PC-3 (cell line): ENCODE results near the gene DDX39A. TPM values are rescaled to one million over a fixed set of nuclear protein-coding genes. Genes with fewer than 3 reads are reported as not detected.
A peak's percentile ranks its signal among the peaks of the same experiment; 100 is the strongest.

Experiments
- ATAC-seq: fragments of 200-7000 bp; cut with Tn5 transposase; 2 replicates; pipeline ENCODE4 v1.9.1; 2020; ENCODE audit warnings: mild to moderate bottlenecking, moderate library complexity
- BruUV-seq: library from RNA; stranded (reverse); fragments of 400-500 nt; replicated peaks from 2 replicates; lab custom pipeline; 2021; lab: Mats Ljungman, UMichigan
- CTCF ChIA-PET: fragments of 300-600 bp; sonication (Branson Sonifier 250); formaldehyde crosslinking; loops from one replicate; lab custom pipeline; 2022; ENCODE audit warnings: antibody characterized with exemption; lab: Charles Lee
- POLR2A ChIA-PET: fragments of 300-600 bp; sonication (Branson Sonifier 250); formaldehyde crosslinking; loops from one replicate; lab custom pipeline; 2022; ENCODE audit warnings: antibody characterized with exemption; ENCODE audit not compliant: unreplicated experiment; lab: Charles Lee
- DNase-seq: peaks from one replicate; pipeline ENCODE4 v3.0.0-alpha.2; 2015
- H2AFZ ChIP-seq: fragments of 300-600 bp; sonication (generic); 2 replicates; pipeline ENCODE4 v1.6.0; 2016; ENCODE audit warnings: antibody characterized with exemption, low read length
- H3F3A ChIP-seq: fragments of 300-600 bp; sonication (generic); one replicate; pipeline ENCODE4 v1.6.0; 2017; ENCODE audit warnings: antibody characterized with exemption, low read length, control low read depth, mild to moderate bottlenecking; ENCODE audit not compliant: unreplicated experiment
- H3K27ac ChIP-seq: fragments of 300-600 bp; sonication (generic); 2 replicates; pipeline ENCODE4 v1.5.1; 2016; ENCODE audit warnings: mild to moderate bottlenecking, low read length
- H3K27me3 ChIP-seq: fragments of 300-600 bp; sonication (generic); 2 replicates; pipeline ENCODE4 v1.6.1; 2016; ENCODE audit warnings: low read length, mixed read lengths
- H3K36me3 ChIP-seq: fragments of 300-600 bp; sonication (generic); 2 replicates; pipeline ENCODE4 v1.6.1; 2016; ENCODE audit warnings: low read depth, mixed run types, low read length, mixed read lengths
- H3K4me1 ChIP-seq: fragments of 300-600 bp; sonication (generic); 2 replicates; pipeline ENCODE4 v1.5.1; 2016; ENCODE audit warnings: low read length; ENCODE audit not compliant: insufficient read depth
- H3K4me2 ChIP-seq: fragments of 300-600 bp; sonication (generic); 2 replicates; pipeline ENCODE4 v1.6.0; 2016; ENCODE audit warnings: low read length
- H3K4me3 ChIP-seq: fragments of 300-600 bp; sonication (generic); 2 replicates; pipeline ENCODE4 v1.5.1; 2016; ENCODE audit warnings: mild to moderate bottlenecking, low read length, mixed read lengths
- H3K79me2 ChIP-seq: fragments of 300-600 bp; sonication (generic); 2 replicates; pipeline ENCODE4 v1.6.1; 2017; ENCODE audit warnings: low read length, mixed read lengths
- H3K9ac ChIP-seq: fragments of 300-600 bp; sonication (generic); 2 replicates; pipeline ENCODE4 v1.6.0; 2016; ENCODE audit warnings: mild to moderate bottlenecking, low read length
- H3K9me2 ChIP-seq: fragments of 300-600 bp; sonication (generic); replicated peaks from 2 replicates; pipeline ENCODE4 v1.6.1; 2016; ENCODE audit warnings: mixed run types, low read length, mixed read lengths
- H3K9me3 ChIP-seq: fragments of 300-600 bp; sonication (generic); 2 replicates; pipeline ENCODE4 v1.6.1; 2016; ENCODE audit warnings: low read length, mixed read lengths
- H4K20me1 ChIP-seq: fragments of 300-600 bp; sonication (generic); 2 replicates; pipeline ENCODE4 v1.6.1; 2016; ENCODE audit warnings: low read length, mixed read lengths
- EZH2 ChIP-seq: fragments of 300-600 bp; sonication (generic); IDR thresholded peaks from one replicate; pipeline ENCODE4 v1.6.1; 2017; ENCODE audit warnings: antibody characterized with exemption, mild to moderate bottlenecking, low read length; ENCODE audit not compliant: unreplicated experiment
- EZH2phosphoT487 ChIP-seq: fragments of 300-600 bp; sonication (generic); IDR thresholded peaks from 2 replicates; pipeline ENCODE4 v1.6.1; 2018; ENCODE audit warnings: mild to moderate bottlenecking, antibody characterized with exemption, low read length, borderline replicate concordance
- intact Hi-C: fragments of 100-400 bp; cut with micrococcal nuclease; formaldehyde crosslinking; loops from 2 replicates; pipeline ENCODE4 v1.9.0; 2023
- total RNA-seq: library from RNA; depleted of rRNA; stranded (reverse); fragments of >200 nt; gene quantifications from 2 replicates; pipeline ENCODE4 v1.2.3, GENCODE V29; 2014
- TF ChIP-seq, protein P1 (sequence below): fragments of 300-600 bp; sonication (generic); conservative IDR thresholded peaks from 2 replicates; pipeline ENCODE4 v1.5.1; 2017; ENCODE audit warnings: antibody characterized with exemption, low read depth, mild to moderate bottlenecking, low read length

DDX39A gene
- total RNA-seq, 1 experiment from 2014 or later = 311 TPM

DNA sequence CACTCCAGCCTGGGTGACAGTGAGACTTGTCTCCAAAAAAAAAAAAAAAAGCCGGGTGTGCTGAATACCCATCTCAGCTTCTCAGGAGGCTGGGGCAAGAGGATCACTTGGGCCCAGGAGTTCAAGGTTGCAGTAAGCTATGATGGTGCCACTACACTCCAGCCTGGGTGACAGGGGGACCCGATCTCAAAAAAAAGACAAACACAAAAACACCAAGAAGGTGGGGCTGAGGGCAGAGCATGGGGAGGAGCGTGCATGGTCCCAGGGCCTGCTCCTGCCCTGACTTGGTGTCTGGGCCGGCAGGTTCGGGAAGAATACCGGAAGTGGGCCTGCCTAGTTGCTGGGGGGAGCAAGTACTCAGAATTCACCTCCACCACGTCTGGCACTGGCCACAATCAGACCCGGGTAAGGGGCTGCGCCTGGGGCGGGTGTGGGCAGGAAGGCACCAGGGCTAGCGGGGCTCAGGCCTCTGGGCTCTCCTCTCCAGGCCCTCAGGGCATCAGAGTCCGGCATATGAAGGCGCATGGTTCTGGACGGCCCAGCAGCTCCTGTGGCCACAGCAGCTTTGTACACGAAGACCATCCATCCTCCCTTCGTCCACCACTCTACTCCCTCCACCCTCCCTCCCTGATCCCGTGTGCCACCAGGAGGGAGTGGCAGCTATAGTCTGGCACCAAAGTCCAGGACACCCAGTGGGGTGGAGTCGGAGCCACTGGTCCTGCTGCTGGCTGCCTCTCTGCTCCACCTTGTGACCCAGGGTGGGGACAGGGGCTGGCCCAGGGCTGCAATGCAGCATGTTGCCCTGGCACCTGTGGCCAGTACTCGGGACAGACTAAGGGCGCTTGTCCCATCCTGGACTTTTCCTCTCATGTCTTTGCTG, 11.3 kb downstream of the DDX39A start:
- no peak overlapping the region for H3K9ac ChIP-seq
- H3K9me2 ChIP-seq = no peaks in the 10 kb centered on the region
- H3K79me2 ChIP-seq = peaks cover 20% of the 10 kb centered on the region
- intact Hi-C loops = loop anchor here (2.0 kb wide), 1 partner anchor 271 kb away; the partner anchor contains the start of gene ASF1B
- no peaks in the 10 kb centered on the region for H3K4me1 ChIP-seq
- DNase-seq = no peak
- ChIA-PET CTCF (no interaction called here), POLR2A (no interaction called here)
- ATAC-seq = peak; percentile 6; the same call in 1 of the 2 replicates
- no peak overlapping the region for H3K4me3 ChIP-seq
- peaks cover 85% of the 10 kb centered on the region for H3K36me3 ChIP-seq
- TF ChIP-seq, protein P1, sequence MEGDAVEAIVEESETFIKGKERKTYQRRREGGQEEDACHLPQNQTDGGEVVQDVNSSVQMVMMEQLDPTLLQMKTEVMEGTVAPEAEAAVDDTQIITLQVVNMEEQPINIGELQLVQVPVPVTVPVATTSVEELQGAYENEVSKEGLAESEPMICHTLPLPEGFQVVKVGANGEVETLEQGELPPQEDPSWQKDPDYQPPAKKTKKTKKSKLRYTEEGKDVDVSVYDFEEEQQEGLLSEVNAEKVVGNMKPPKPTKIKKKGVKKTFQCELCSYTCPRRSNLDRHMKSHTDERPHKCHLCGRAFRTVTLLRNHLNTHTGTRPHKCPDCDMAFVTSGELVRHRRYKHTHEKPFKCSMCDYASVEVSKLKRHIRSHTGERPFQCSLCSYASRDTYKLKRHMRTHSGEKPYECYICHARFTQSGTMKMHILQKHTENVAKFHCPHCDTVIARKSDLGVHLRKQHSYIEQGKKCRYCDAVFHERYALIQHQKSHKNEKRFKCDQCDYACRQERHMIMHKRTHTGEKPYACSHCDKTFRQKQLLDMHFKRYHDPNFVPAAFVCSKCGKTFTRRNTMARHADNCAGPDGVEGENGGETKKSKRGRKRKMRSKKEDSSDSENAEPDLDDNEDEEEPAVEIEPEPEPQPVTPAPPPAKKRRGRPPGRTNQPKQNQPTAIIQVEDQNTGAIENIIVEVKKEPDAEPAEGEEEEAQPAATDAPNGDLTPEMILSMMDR = no peak
- no peak for TF ChIP-seq EZH2
- no peak for TF ChIP-seq EZH2phosphoT487
- H4K20me1 ChIP-seq = peaks cover 25% of the 10 kb centered on the region
- no peaks in the 10 kb centered on the region for H3K9me3 ChIP-seq
- H3F3A ChIP-seq = peaks cover 23% of the 10 kb centered on the region
- no peak overlapping the region for H2AFZ ChIP-seq
- H3K27ac ChIP-seq = no peak overlapping the region
- H3K4me2 ChIP-seq = no peak overlapping the region
- BruUV-seq = TSS peak; percentile 29
- no peaks in the 10 kb centered on the region for H3K27me3 ChIP-seq

DNA sequence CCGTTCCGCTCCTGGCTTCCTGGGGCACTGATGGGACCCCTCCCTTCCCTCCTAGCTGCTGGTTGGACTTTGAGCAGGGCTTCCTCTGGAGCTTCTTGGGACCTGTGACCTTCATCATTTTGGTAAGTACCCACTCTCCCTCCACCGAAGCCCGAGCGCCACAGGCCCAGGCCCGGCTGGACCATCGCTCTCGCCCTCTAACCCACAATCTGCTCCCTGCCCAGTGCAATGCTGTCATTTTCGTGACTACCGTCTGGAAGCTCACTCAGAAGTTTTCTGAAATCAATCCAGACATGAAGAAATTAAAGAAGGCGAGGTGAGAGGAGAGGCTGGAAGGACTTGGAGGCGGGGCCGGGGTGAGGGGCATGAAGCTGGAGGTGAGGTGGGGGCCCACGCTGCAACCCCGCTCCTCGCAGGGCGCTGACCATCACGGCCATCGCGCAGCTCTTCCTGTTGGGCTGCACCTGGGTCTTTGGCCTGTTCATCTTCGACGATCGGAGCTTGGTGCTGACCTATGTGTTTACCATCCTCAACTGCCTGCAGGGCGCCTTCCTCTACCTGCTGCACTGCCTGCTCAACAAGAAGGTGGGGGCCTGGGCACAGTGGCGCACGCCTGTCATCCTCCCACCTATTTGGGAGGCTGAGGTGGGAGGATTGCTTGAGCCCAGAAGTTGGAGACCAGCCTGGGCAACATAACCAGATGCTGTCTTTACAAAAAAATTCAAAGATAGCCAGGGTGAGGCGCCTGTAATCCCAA, 12.3 kb downstream of the DDX39A start:
- Histone ChIP-seq H3K9me2 (no peaks in the 10 kb centered on the region), H4K20me1 (peaks cover 15% of the 10 kb centered on the region), H3K36me3 (peaks cover 82% of the 10 kb centered on the region), H3K4me3 (no peak overlapping the region), H3K27me3 (no peaks in the 10 kb centered on the region), H3F3A (peaks cover 23% of the 10 kb centered on the region), H3K4me1 (peaks cover 4% of the 10 kb centered on the region; the same call in 1 of the 2 replicates), H3K9me3 (no peaks in the 10 kb centered on the region), H3K9ac (no peak overlapping the region), H3K27ac (no peak overlapping the region), H3K79me2 (peaks cover 10% of the 10 kb centered on the region), H2AFZ (no peak overlapping the region), H3K4me2 (no peak overlapping the region)
- DNase-seq (no peak), ATAC-seq (no peak)
- CTCF ChIA-PET = interaction anchor here (0.6 to 1.0 kb wide), 3 partner anchors 43 to 270 kb away, joined by 3 to 9 read pairs (median 5); partner anchors contain the start of gene ASF1B
- intact Hi-C loops = loop anchor here (2.0 kb wide), 1 partner anchor 270 kb away; the partner anchor contains the start of gene ASF1B
- POLR2A ChIA-PET = no interaction called here
- TF ChIP-seq, protein P1 = no peak
- TF ChIP-seq EZH2phosphoT487 = no peak
- TF ChIP-seq EZH2 = no peak
- no TSS peak for BruUV-seq
